NB4 (cell line): ENCODE results near the gene TRAF5.
A peak's percentile ranks its signal among the peaks of the same experiment; 100 is the strongest.

Experiments
- DNase-seq: peaks from one replicate; pipeline ENCODE4 v3.0.0; 2010; ENCODE audit warnings: low read depth
- H3K4me3 ChIP-seq: one replicate; pipeline ENCODE4 v1.5.1; 2011; ENCODE audit warnings: mild to moderate bottlenecking, low read depth, low read length, moderate library complexity
- CTCF ChIP-seq: IDR thresholded peaks from one replicate; pipeline ENCODE4 v1.5.1; 2012; ENCODE audit warnings: low read depth, low read length
- MAX ChIP-seq: IDR thresholded peaks from 2 replicates; pipeline ENCODE4 v1.6.1; 2011; ENCODE audit warnings: low read depth, low read length
- MYC ChIP-seq: IDR thresholded peaks from 2 replicates; pipeline ENCODE4 v1.6.1; 2011; ENCODE audit warnings: low read depth, low read length
- POLR2A ChIP-seq: IDR thresholded peaks from 2 replicates; pipeline ENCODE4 v1.6.1; 2011; ENCODE audit warnings: mild to moderate bottlenecking; ENCODE audit not compliant: insufficient read length; ENCODE audit errors: extremely low read depth

Gene TRAF5

GRCh38 chr1:211375146-211375818, 48.6 kb downstream of the TRAF5 start:
- H3K4me3 ChIP-seq: no peak overlapping the region
- no peak for DNase-seq
- TF ChIP-seq MYC (no peak), MAX (no peak), CTCF (no peak), POLR2A (no peak)

GRCh38 chr1:211375949-211376348, 49.3 kb downstream of the TRAF5 start:
- DNase-seq: no peak
- TF ChIP-seq MYC (no peak), CTCF (no peak), MAX (no peak), POLR2A (no peak)
- H3K4me3 ChIP-seq: no peak overlapping the region

GRCh38 chr1:211376807-211377470, 50.3 kb downstream of the TRAF5 start:
- TF ChIP-seq MYC (no peak), MAX (no peak), CTCF (no peak)
- no peak for DNase-seq
- no peak overlapping the region for H3K4me3 ChIP-seq

- H3K4me3 ChIP-seq: no peak overlapping the region
- TF ChIP-seq MYC (no peak), MAX (no peak), CTCF (no peak), POLR2A (no peak)
- DNase-seq: no peak
Observed at GRCh38 chr1:211377539-211378450, 51.2 kb downstream of the TRAF5 start.

GRCh38 chr1:211378844-211379243, 52.2 kb downstream of the TRAF5 start:
- no peak for TF ChIP-seq MYC
- TF ChIP-seq MAX: no peak
- TF ChIP-seq CTCF: no peak
- no peak for TF ChIP-seq POLR2A
- DNase-seq: peak; percentile 55
- no peak overlapping the region for H3K4me3 ChIP-seq
